Uterus (tissue), 4 donors: Measurements from ENCODE around the gene MAN2B1. TPM values are rescaled to one million over a fixed set of nuclear protein-coding genes. Genes with fewer than 3 reads are reported as not detected.

Source experiments
- DNase-seq, 2 donors: peaks; one replicate each; pipeline ENCODE4 v3.0.0-alpha.2; 2019 to 2020
- H3K27ac ChIP-seq, 2 donors: fragments of 200-600 bp; sonication (generic); 1 replicate in 1 of 2; 2 replicates in 1 of 2; pipeline ENCODE4 v1.5.1; 2016 to 2018
- H3K27me3 ChIP-seq, 2 donors: fragments of 200-600 bp; sonication (generic); one replicate each; pipeline ENCODE4 v1.5.1; 2018 to 2019; ENCODE audit warnings: control low read depth in 1 of 2
- H3K36me3 ChIP-seq, 2 donors: fragments of 200-600 bp; sonication (generic); one replicate each; pipeline ENCODE4 v1.5.1; 2019; ENCODE audit warnings: control low read depth in 1 of 2
- H3K4me1 ChIP-seq, 2 donors: fragments of 200-600 bp; sonication (generic); one replicate each; pipeline ENCODE4 v1.5.1; 2018 to 2019; ENCODE audit warnings: control low read depth in 1 of 2
- H3K4me3 ChIP-seq, 2 donors: fragments of 200-600 bp; sonication (generic); 1 replicate in 1 of 2; 2 replicates in 1 of 2; pipeline ENCODE4 v1.5.1; 2018 to 2019; ENCODE audit warnings: mild to moderate bottlenecking in 1 of 2
- H3K9me3 ChIP-seq, 2 donors: fragments of 200-600 bp; sonication (generic); one replicate each; pipeline ENCODE4 v1.5.1; 2019; ENCODE audit warnings: control low read depth in 1 of 2
- POLR2A ChIP-seq, 2 donors: fragments of 450-650 bp; IDR thresholded peaks; one replicate each; pipeline ENCODE4 v1.6.1; 2016; ENCODE audit warnings: antibody characterized with exemption in 2 of 2, mild to moderate bottlenecking in 1 of 2, moderate library complexity in 1 of 2
- intact Hi-C: fragments of 100-400 bp; cut with DNase I; formaldehyde crosslinking; loops from one replicate; pipeline ENCODE4 v1.15.1; 2023; ENCODE audit warnings: low total_unique reads
- total RNA-seq, 4 donors: library from RNA; depleted of rRNA in 3 of 4; stranded (reverse); fragments of >200 nt in 3 of 4; gene quantifications; one replicate each; pipeline versions ENCODE4 v1.1.0 to v1.2.4, GENCODE V29; 2014 to 2023
- TF ChIP-seq, protein P1 (sequence below), 4 experiments: fragments of 200-600 bp in 2 of 4; fragments of 450-650 bp in 2 of 4; sonication (generic) in 2 of 4; IDR thresholded peaks; one replicate each; pipeline ENCODE4 v1.5.1; 2016 to 2019; ENCODE audit warnings: antibody characterized with exemption in 4 of 4, mild to moderate bottlenecking in 2 of 4, moderate library complexity in 1 of 4
- donor health status: DM: yes; HTN: yes; CAD: no.

Gene MAN2B1
- total RNA-seq, 4 donors from 2014 or later = 15.9 to 54.1 (median 42.8) TPM

- intact Hi-C loops = no loop called here
- no peaks in the 10 kb centered on the region for H3K27me3 ChIP-seq
- H3K4me1 ChIP-seq = peaks cover 4 to 8% of the 10 kb centered on the region in 2 donors
- H3K27ac ChIP-seq = no peak overlapping the region
- TF ChIP-seq POLR2A (IDR thresholded peaks at IDR 0.05) = no peak
- TF ChIP-seq, protein P1, sequence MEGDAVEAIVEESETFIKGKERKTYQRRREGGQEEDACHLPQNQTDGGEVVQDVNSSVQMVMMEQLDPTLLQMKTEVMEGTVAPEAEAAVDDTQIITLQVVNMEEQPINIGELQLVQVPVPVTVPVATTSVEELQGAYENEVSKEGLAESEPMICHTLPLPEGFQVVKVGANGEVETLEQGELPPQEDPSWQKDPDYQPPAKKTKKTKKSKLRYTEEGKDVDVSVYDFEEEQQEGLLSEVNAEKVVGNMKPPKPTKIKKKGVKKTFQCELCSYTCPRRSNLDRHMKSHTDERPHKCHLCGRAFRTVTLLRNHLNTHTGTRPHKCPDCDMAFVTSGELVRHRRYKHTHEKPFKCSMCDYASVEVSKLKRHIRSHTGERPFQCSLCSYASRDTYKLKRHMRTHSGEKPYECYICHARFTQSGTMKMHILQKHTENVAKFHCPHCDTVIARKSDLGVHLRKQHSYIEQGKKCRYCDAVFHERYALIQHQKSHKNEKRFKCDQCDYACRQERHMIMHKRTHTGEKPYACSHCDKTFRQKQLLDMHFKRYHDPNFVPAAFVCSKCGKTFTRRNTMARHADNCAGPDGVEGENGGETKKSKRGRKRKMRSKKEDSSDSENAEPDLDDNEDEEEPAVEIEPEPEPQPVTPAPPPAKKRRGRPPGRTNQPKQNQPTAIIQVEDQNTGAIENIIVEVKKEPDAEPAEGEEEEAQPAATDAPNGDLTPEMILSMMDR (IDR thresholded peaks at IDR 0.05) = no peak
- H3K36me3 ChIP-seq = no peaks in the 10 kb centered on the region
- no peak overlapping the region for H3K4me3 ChIP-seq
- no peaks in the 10 kb centered on the region for H3K9me3 ChIP-seq
- DNase-seq = no peak
Observed at GRCh38 chr19:12664406-12665280, 1.9 kb downstream of the MAN2B1 start.

DNA sequence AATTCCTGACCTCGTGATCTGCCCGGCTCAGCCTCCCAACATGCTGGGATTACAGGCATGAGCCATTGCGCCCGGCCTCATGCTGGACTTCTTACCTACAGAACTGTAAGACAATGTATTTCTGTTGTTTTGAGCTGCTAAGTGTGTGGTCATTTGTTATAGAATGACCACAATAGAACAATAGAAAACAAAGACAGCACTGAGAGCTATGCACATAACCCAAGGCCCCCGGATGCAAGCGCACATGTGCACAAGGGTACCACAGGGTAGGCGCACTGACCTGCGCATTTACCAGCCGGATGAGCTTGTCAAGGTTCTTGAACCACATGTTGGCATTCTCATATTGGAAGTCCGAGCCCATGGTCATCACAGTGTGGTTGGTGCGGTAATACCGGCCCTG is 5.6 kb downstream of the MAN2B1 start:
- H3K36me3 ChIP-seq = no peaks in the 10 kb centered on the region
- TF ChIP-seq, protein P1 (IDR thresholded peaks at IDR 0.05) = no peak
- TF ChIP-seq POLR2A (IDR thresholded peaks at IDR 0.05) = no peak
- H3K9me3 ChIP-seq = no peaks in the 10 kb centered on the region
- intact Hi-C loops = no loop called here
- no peak overlapping the region for H3K27ac ChIP-seq
- no peaks in the 10 kb centered on the region for H3K27me3 ChIP-seq
- DNase-seq = no peak
- H3K4me3 ChIP-seq = no peak overlapping the region
- no peaks in the 10 kb centered on the region for H3K4me1 ChIP-seq

- Histone ChIP-seq H3K27ac (no peak overlapping the region), H3K27me3 (no peaks in the 10 kb centered on the region), H3K9me3 (no peaks in the 10 kb centered on the region), H3K36me3 (no peaks in the 10 kb centered on the region), H3K4me1 (no peaks in the 10 kb centered on the region), H3K4me3 (no peak overlapping the region)
- intact Hi-C loops = no loop called here
- TF ChIP-seq, protein P1 (IDR thresholded peaks at IDR 0.05) = no peak
- TF ChIP-seq POLR2A (IDR thresholded peaks at IDR 0.05) = no peak
- DNase-seq = no peak
Observed at GRCh38 chr19:12657966-12658365, 8.6 kb downstream of the MAN2B1 start.

GRCh38 chr19:12656899-12657571 is 9.5 kb downstream of the MAN2B1 start:
- Histone ChIP-seq H3K4me1 (no peaks in the 10 kb centered on the region), H3K9me3 (no peaks in the 10 kb centered on the region), H3K4me3 (no peak overlapping the region), H3K27me3 (no peaks in the 10 kb centered on the region), H3K36me3 (no peaks in the 10 kb centered on the region), H3K27ac (no peak overlapping the region)
- DNase-seq = no peak
- intact Hi-C loops = no loop called here
- no peak for TF ChIP-seq POLR2A (IDR thresholded peaks at IDR 0.05)
- TF ChIP-seq, protein P1 (IDR thresholded peaks at IDR 0.05) = no peak

DNA sequence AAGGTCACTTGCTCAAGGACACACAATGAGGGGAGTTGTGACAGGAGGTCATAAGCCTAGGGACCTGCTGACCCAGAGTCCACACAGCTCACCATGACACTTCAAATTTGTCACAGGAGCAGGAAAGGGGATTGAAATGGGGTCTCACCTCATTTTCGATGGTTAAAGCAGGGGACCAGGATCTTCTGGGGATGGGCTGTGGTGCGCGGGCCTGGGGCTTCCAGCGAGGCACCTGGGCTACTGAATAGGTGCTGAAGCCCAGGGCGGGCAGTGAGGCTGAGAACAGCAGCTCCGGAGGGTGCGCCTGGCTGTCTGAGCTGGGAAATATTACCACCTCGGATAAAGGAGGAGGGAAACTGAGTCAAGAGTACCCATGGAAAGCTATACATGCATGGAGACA is 11.0 kb downstream of the MAN2B1 start:
- no peak for DNase-seq
- Histone ChIP-seq H3K36me3 (no peaks in the 10 kb centered on the region), H3K4me1 (no peaks in the 10 kb centered on the region), H3K27me3 (no peaks in the 10 kb centered on the region), H3K27ac (no peak overlapping the region), H3K9me3 (no peaks in the 10 kb centered on the region), H3K4me3 (no peak overlapping the region)
- intact Hi-C loops = no loop called here
- TF ChIP-seq, protein P1 (IDR thresholded peaks at IDR 0.05) = no peak
- TF ChIP-seq POLR2A (IDR thresholded peaks at IDR 0.05) = no peak
